ENCODE measurements around the gene RCOR1. TPM values are rescaled to one million over a fixed set of nuclear protein-coding genes. Genes with fewer than 3 reads are reported as not detected.

Gene RCOR1
- total and polyA plus RNA-seq, 2 of the 8 experiments (the other 6 are each of a cell fraction or from before 2014, with no cell fraction given) = 12.3 to 26.3 TPM

GRCh38 chr14:102583726-102584125, 8.7 kb upstream of the RCOR1 start:
- ChIA-PET POLR2A (ENCODE audit: partially characterized antibody) (interaction anchor here (0.6 to 3.2 kb wide), 2 partner anchors 9 to 236 kb away, joined by 4 to 11 read pairs; no protein-coding TSS in a partner anchor), CTCF (ENCODE audit: partially characterized antibody) (interaction anchor here (1.2 to 4.2 kb wide), 4 partner anchors 9 to 111 kb away, joined by 3 to 14 read pairs (median 9); no protein-coding TSS in a partner anchor)
- Histone ChIP-seq H2BK5ac (ENCODE audit: low read depth, low read length) (no peak overlapping the region), H2AK5ac (ENCODE audit: low read depth, low read length) (peak overlapping the region; percentile 39; the same call in 1 of the 2 replicates), H3K4ac (replicated peaks; ENCODE audit: insufficient read length, low read depth, low read length) (no peak overlapping the region), H2BK12ac (ENCODE audit: low read depth, low read length) (no peak overlapping the region), H3K9me3 (ENCODE audit: insufficient read depth in 2 of 2, low read depth in 1 of 2, low read length in 1 of 2) (no peaks in the 10 kb centered on the region), H4K20me1 (replicated peaks in 1 of 2; ENCODE audit: control insufficient read depth in 1 of 2, insufficient read depth in 2 of 2, low read length in 2 of 2) (no peaks in the 10 kb centered on the region), H3K4me3 (ENCODE audit: extremely low read depth in 1 of 4, insufficient read depth in 2 of 4, low read depth in 3 of 4, low read length in 4 of 4) (no peak overlapping the region), H2BK120ac (replicated peaks; ENCODE audit: low read depth, low read length) (no peak overlapping the region), H2AFZ (ENCODE audit: low read length) (no peak overlapping the region), H3K4me1 (replicated peaks in 1 of 4; ENCODE audit: control insufficient read depth in 3 of 4, insufficient read depth in 4 of 4, low read length in 3 of 4) (peaks cover 0 to 12% (median 8%) of the 10 kb centered on the region in 4 experiments; a peak in 6 of 7 replicates), H4K5ac (ENCODE audit: insufficient read length, low read depth, low read length) (no peak overlapping the region), H3K9ac (replicated peaks in 1 of 4; ENCODE audit: extremely low read depth in 1 of 4, low read depth in 3 of 4, low read length in 3 of 4) (no peak overlapping the region), H3K14ac (ENCODE audit: insufficient read length) (no peak overlapping the region), H2BK15ac (ENCODE audit: low read length) (no peak overlapping the region), H3K27ac (ENCODE audit: low read depth, low read length) (no peak overlapping the region), H3K4me2 (ENCODE audit: insufficient read depth in 1 of 2, low read depth in 2 of 2, low read length in 2 of 2) (no peak overlapping the region), H3K56ac (replicated peaks; ENCODE audit: insufficient read length, low read depth, low read length) (no peak overlapping the region), H4K8ac (ENCODE audit: extremely low read depth, insufficient read depth, low read length) (no peak overlapping the region), H4K91ac (replicated peaks; ENCODE audit: insufficient read length, low read length) (no peak overlapping the region), H3K23me2 (ENCODE audit: low read depth, low read length) (no peaks in the 10 kb centered on the region), H2BK20ac (ENCODE audit: low read length) (no peak overlapping the region), H3K18ac (ENCODE audit: extremely low read depth, low read length) (no peak overlapping the region), H3K36me3 (ENCODE audit: control insufficient read depth in 2 of 4, insufficient read depth in 4 of 4, low read length in 3 of 4) (no peaks in the 10 kb centered on the region), H3K79me1 (ENCODE audit: low read depth, low read length) (no peaks in the 10 kb centered on the region), H3K79me2 (ENCODE audit: control insufficient read depth in 1 of 2, insufficient read depth in 2 of 2, low read length in 2 of 2) (no peaks in the 10 kb centered on the region), H3K27me3 (replicated peaks in 1 of 4; ENCODE audit: control insufficient read depth in 3 of 4, extremely low read depth in 1 of 4, insufficient read depth in 3 of 4, low read length in 3 of 4) (no peaks in the 10 kb centered on the region), H3K23ac (ENCODE audit: insufficient read length) (no peak overlapping the region)
- DNase-seq (ENCODE audit: low read depth in 1 of 2, low spot score in 2 of 2) (no peak), FAIRE-seq (no peak)
- 77% methylated on average over 7 of the region's 7 CpGs; no CpG with 5 or more reads in 1 of the 2 experiments for WGBS, 2 experiments (ENCODE audit: extremely low coverage in 1 of 2, insufficient coverage in 1 of 2, insufficient read length in 1 of 2, insufficient replicate concordance in 2 of 2, low coverage in 1 of 2, low lambda C conversion rate in 2 of 2, missing lambda C conversion rate in 1 of 2)
- TF ChIP-seq KDM1A (IDR thresholded peaks at IDR 0.05; ENCODE audit: borderline replicate concordance, low read length) = peak; percentile 48; the same call in 1 of the 2 replicates
- TF ChIP-seq SAP30 (IDR thresholded peaks at IDR 0.05; ENCODE audit: insufficient read depth, insufficient replicate concordance, low read length) = no peak
- 0 out of 2 replicates have a peak, but pooled peaks have one; percentile 39 for TF ChIP-seq MAX (IDR thresholded peaks at IDR 0.05)
